Fibroblast of lung (primary cell): Measurements from ENCODE around the gene USF1. TPM values are rescaled to one million over a fixed set of nuclear protein-coding genes. Genes with fewer than 3 reads are reported as not detected.

ENCODE experiments used
- DNase-seq, 2 donors: peaks; one replicate each; pipeline versions ENCODE4 v3.0.0 to v3.0.0-alpha.2; 2010; ENCODE audit warnings: low read depth in 2 of 2
- H2AFZ ChIP-seq: 2 replicates; pipeline ENCODE4 v1.5.1; 2012; ENCODE audit warnings: low read length, control low read depth, inconsistent platforms
- H3K27ac ChIP-seq: 2 replicates; pipeline ENCODE4 v1.5.1; 2011; ENCODE audit warnings: low read length, control low read depth; ENCODE audit not compliant: insufficient read depth
- H3K27me3 ChIP-seq: 2 replicates; pipeline ENCODE4 v1.5.1; 2011; ENCODE audit warnings: mild to moderate bottlenecking, low read length; ENCODE audit not compliant: control insufficient read depth, insufficient read depth
- H3K36me3 ChIP-seq: 2 replicates; pipeline ENCODE4 v1.5.1; 2011; ENCODE audit warnings: low read length; ENCODE audit not compliant: control insufficient read depth, insufficient read depth
- H3K4me1 ChIP-seq: 2 replicates; pipeline ENCODE4 v1.5.1; 2011; ENCODE audit warnings: low read length; ENCODE audit not compliant: control insufficient read depth, insufficient read depth; ENCODE audit errors: extremely low read depth
- H3K4me2 ChIP-seq: 2 replicates; pipeline ENCODE4 v1.5.1; 2011; ENCODE audit warnings: low read length, control low read depth; ENCODE audit not compliant: insufficient read depth; ENCODE audit errors: extremely low read depth
- H3K4me3 ChIP-seq, 4 experiments: fragments of 200-600 bp in 1 of 4; sonication (generic) in 1 of 4; replicated peaks in 1 of 4; 2 replicates each; pipeline ENCODE4 v1.5.1; 2011 to 2016; ENCODE audit warnings: low read length in 4 of 4, low read depth in 3 of 4, mild to moderate bottlenecking in 3 of 4, control low read depth in 2 of 4, inconsistent platforms in 1 of 4, mixed read lengths in 1 of 4; ENCODE audit not compliant: insufficient read depth in 1 of 4; ENCODE audit errors: control extremely low read depth in 1 of 4
- H3K79me2 ChIP-seq: 2 replicates; pipeline ENCODE4 v1.5.1; 2012; ENCODE audit warnings: mild to moderate bottlenecking, low read length, inconsistent platforms; ENCODE audit not compliant: control insufficient read depth, insufficient read depth
- H3K9ac ChIP-seq: 2 replicates; pipeline ENCODE4 v1.5.1; 2011; ENCODE audit warnings: mild to moderate bottlenecking, low read length, control low read depth; ENCODE audit not compliant: insufficient read depth
- H3K9me3 ChIP-seq: 2 replicates; pipeline ENCODE4 v1.5.1; 2012; ENCODE audit warnings: low read depth, low read length; ENCODE audit not compliant: control insufficient read depth, insufficient read depth
- H4K20me1 ChIP-seq: 2 replicates; pipeline ENCODE4 v1.5.1; 2011; ENCODE audit warnings: low read length; ENCODE audit not compliant: control insufficient read depth, insufficient read depth; ENCODE audit errors: extremely low read depth
- EZH2 ChIP-seq: IDR thresholded peaks from 2 replicates; pipeline ENCODE4 v1.5.1; 2012; ENCODE audit warnings: low read length, control low read depth, mild to moderate bottlenecking; ENCODE audit errors: missing control alignments
- polyA plus RNA-seq, 2 donors: library from polyadenylated mRNA; depleted of rRNA in 1 of 2; stranded (reverse) in 1 of 2; unstranded in 1 of 2; fragments of >200 nt; gene quantifications; 2 replicates each; pipeline ENCODE4 v1.2.1, GENCODE V29; 2011 to 2012; ENCODE audit warnings: missing spikeins in 1 of 2
- total RNA-seq: library from RNA; depleted of rRNA; stranded (reverse); fragments of >200 nt; gene quantifications from 2 replicates; pipeline ENCODE4 v1.2.1, GENCODE V29; 2014
- TF ChIP-seq, protein P1 (sequence below), 2 donors: IDR thresholded peaks in 1 of 2; conservative IDR thresholded peaks in 1 of 2; 1 replicate in 1 of 2; 2 replicates in 1 of 2; pipeline ENCODE4 v1.5.1; 2011 to 2012; ENCODE audit warnings: low read length in 2 of 2, control low read depth in 1 of 2, inconsistent platforms in 1 of 2, low read depth in 1 of 2, mild to moderate bottlenecking in 1 of 2

The USF1 gene
- total and polyA plus RNA-seq, 2 donors (not counting 1 experiment from before 2014, with no cell fraction given) = 23.9 to 80.1 TPM

DNA sequence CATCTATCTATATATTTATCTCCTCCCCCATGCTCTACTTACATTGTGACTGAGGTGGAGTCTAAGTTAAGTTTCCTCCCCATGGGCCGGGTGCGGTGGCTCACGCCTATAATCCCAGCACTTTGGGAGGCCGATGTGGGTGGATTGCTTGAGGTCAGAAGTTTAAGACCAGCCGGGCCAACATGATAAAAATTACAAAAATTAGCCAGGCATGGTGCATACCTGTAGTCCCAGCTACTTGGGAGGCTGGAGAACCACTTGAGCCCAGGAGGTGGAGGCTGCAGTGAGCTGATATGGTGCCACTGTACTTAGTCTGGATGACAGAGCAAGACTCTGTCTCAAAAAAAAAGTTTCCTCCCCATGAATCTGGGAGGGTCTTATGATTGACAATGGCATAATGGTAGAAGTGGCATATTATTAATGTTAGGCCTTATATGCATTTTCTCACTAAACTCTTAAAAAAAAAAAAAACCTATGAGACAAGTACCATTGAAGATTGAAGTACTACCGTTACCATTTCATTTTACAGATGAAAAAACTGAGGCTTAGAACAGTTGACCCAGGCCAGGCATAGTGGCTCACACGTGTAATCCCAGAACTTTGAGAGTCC, 36.1 kb downstream of the USF1 start:
- no peak overlapping the region for H3K9ac ChIP-seq
- H3K27ac ChIP-seq = no peak overlapping the region
- no peak for DNase-seq
- H4K20me1 ChIP-seq = no peaks in the 10 kb centered on the region
- H3K9me3 ChIP-seq = no peaks in the 10 kb centered on the region
- H3K79me2 ChIP-seq = no peaks in the 10 kb centered on the region
- H3K27me3 ChIP-seq = no peaks in the 10 kb centered on the region
- no peaks in the 10 kb centered on the region for H3K4me1 ChIP-seq
- no peaks in the 10 kb centered on the region for H3K36me3 ChIP-seq
- no peak overlapping the region for H3K4me3 ChIP-seq
- TF ChIP-seq EZH2 = no peak
- TF ChIP-seq, protein P1, sequence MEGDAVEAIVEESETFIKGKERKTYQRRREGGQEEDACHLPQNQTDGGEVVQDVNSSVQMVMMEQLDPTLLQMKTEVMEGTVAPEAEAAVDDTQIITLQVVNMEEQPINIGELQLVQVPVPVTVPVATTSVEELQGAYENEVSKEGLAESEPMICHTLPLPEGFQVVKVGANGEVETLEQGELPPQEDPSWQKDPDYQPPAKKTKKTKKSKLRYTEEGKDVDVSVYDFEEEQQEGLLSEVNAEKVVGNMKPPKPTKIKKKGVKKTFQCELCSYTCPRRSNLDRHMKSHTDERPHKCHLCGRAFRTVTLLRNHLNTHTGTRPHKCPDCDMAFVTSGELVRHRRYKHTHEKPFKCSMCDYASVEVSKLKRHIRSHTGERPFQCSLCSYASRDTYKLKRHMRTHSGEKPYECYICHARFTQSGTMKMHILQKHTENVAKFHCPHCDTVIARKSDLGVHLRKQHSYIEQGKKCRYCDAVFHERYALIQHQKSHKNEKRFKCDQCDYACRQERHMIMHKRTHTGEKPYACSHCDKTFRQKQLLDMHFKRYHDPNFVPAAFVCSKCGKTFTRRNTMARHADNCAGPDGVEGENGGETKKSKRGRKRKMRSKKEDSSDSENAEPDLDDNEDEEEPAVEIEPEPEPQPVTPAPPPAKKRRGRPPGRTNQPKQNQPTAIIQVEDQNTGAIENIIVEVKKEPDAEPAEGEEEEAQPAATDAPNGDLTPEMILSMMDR (conservative IDR thresholded peaks at IDR 0.05 in 1 of 2, IDR thresholded peaks at IDR 0.05 in 1 of 2; ENCODE audit: low read depth in 1 of 2, low read length in 2 of 2) = no peak
- no peak overlapping the region for H2AFZ ChIP-seq
- H3K4me2 ChIP-seq = no peak overlapping the region

DNA sequence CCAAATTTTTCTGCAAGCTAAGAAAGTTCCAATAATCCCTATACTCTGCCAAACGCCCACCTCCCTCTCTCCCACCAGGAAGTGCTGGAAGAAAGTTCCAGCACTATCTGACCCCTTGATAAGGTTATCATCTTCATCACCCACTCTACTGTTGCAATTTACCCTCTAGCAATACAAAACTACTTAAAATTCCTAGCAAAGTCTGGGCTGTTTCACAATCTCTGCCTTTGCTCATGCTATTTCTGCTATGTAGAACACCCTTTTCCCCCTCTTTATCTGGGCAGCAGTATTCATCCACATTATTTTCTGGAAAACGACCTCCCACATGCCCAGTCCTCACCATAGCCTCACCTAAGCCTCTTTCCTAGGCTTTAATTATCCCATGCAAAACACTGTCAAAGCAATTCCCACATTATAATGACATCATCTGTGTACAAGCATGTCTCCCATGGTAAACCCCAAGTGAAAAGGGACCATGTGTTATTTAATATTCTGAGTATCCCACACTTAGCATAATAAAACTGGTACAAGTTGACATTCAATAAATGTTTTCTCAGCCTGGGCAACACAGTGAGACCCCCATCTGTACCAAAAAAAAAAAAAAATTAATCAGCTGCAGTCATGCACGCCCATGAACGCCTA, 36.8 kb downstream of the USF1 start:
- TF ChIP-seq, protein P1 (conservative IDR thresholded peaks at IDR 0.05 in 1 of 2, IDR thresholded peaks at IDR 0.05 in 1 of 2; ENCODE audit: low read depth in 1 of 2, low read length in 2 of 2) = no peak
- no peak for TF ChIP-seq EZH2
- H3K9me3 ChIP-seq = no peaks in the 10 kb centered on the region
- no peak overlapping the region for H3K27ac ChIP-seq
- H3K9ac ChIP-seq = no peak overlapping the region
- no peaks in the 10 kb centered on the region for H3K79me2 ChIP-seq
- no peak overlapping the region for H3K4me3 ChIP-seq
- H3K4me2 ChIP-seq = no peak overlapping the region
- no peaks in the 10 kb centered on the region for H3K36me3 ChIP-seq
- no peaks in the 10 kb centered on the region for H3K27me3 ChIP-seq
- no peaks in the 10 kb centered on the region for H4K20me1 ChIP-seq
- peak in 1 of 2 donors; percentile 40 for DNase-seq
- no peaks in the 10 kb centered on the region for H3K4me1 ChIP-seq
- no peak overlapping the region for H2AFZ ChIP-seq

DNA sequence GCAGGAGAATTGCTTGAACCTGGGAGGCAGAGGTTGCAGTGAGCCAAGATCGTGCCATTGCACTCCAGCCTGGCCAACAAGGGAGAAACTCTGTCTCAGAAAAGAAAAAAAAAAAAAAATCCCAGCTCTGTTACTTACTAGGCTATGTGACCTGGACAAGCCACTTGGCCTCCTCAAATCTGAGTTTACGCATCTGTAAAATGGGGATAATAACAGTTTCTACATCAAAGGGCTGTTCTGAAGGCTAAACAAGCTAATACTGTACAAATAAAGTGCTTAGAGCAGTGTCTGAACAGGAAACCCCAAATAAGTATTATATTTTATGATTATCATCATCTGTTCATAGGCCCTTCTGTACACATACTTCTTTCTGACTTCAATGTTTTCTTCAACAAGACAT, 38.4 kb downstream of the USF1 start:
- H3K79me2 ChIP-seq = no peaks in the 10 kb centered on the region
- H3K27ac ChIP-seq = no peak overlapping the region

More for the DNA sequence above, 38.4 kb downstream of the USF1 start:
- no peak overlapping the region for H3K4me2 ChIP-seq
- TF ChIP-seq EZH2 = no peak
- TF ChIP-seq, protein P1 (conservative IDR thresholded peaks at IDR 0.05 in 1 of 2, IDR thresholded peaks at IDR 0.05 in 1 of 2; ENCODE audit: low read depth in 1 of 2, low read length in 2 of 2) = no peak
- H3K9ac ChIP-seq = no peak overlapping the region
- no peak for DNase-seq
- no peaks in the 10 kb centered on the region for H3K27me3 ChIP-seq
- no peak overlapping the region for H3K4me3 ChIP-seq
- no peak overlapping the region for H2AFZ ChIP-seq
- H4K20me1 ChIP-seq = no peaks in the 10 kb centered on the region
- no peaks in the 10 kb centered on the region for H3K9me3 ChIP-seq
- H3K4me1 ChIP-seq = no peaks in the 10 kb centered on the region
- H3K36me3 ChIP-seq = no peaks in the 10 kb centered on the region
